Natural killer cell (primary cell): ENCODE data around the gene PTCD2. TPM values are rescaled to one million over a fixed set of nuclear protein-coding genes. Genes with fewer than 3 reads are reported as not detected.

Source experiments
- ATAC-seq, 3 donors: fragments of 150-1000 bp in 2 of 3; fragments of 200-7000 bp in 1 of 3; cut with Tn5 transposase; 1 replicate in 1 of 3; 2 replicates in 2 of 3; pipeline ENCODE4 v1.10.0; 2021; ENCODE audit warnings: mild to moderate bottlenecking in 2 of 3, moderate library complexity in 2 of 3
- DNase-seq, 2 donors: peaks; one replicate each; pipeline versions ENCODE4 v3.0.0 to v3.0.0-alpha.2; 2013 to 2021; ENCODE audit warnings: mixed read lengths in 1 of 2
- H3K27ac ChIP-seq: one replicate; pipeline ENCODE4 v1.5.1; 2013; ENCODE audit warnings: mild to moderate bottlenecking, low read length
- H3K27me3 ChIP-seq: one replicate; pipeline ENCODE4 v1.6.1; 2013; ENCODE audit warnings: low read length; ENCODE audit not compliant: control insufficient read depth, insufficient read depth
- H3K36me3 ChIP-seq: one replicate; pipeline ENCODE4 v1.6.1; 2013; ENCODE audit warnings: low read length; ENCODE audit not compliant: control insufficient read depth, insufficient read depth
- H3K4me1 ChIP-seq: one replicate; pipeline ENCODE4 v1.6.1; 2013; ENCODE audit warnings: low read length; ENCODE audit not compliant: control insufficient read depth, insufficient read depth
- H3K4me3 ChIP-seq: one replicate; pipeline ENCODE4 v1.5.1; 2013; ENCODE audit warnings: low read length
- H3K9me3 ChIP-seq: one replicate; pipeline ENCODE4 v1.6.1; 2013; ENCODE audit warnings: low read length; ENCODE audit not compliant: control insufficient read depth, insufficient read depth
- H3K27ac Mint-ChIP-seq, 2 donors: one replicate each; pipeline ENCODE4 v1.8.0; 2022; ENCODE audit warnings: mild to moderate bottlenecking in 2 of 2, mixed read lengths in 2 of 2, moderate library complexity in 1 of 2
- H3K27me3 Mint-ChIP-seq, 2 donors: one replicate each; pipeline ENCODE4 v1.8.0; 2022; ENCODE audit warnings: low read depth in 2 of 2, mixed read lengths in 2 of 2
- H3K36me3 Mint-ChIP-seq: one replicate; pipeline ENCODE4 v1.8.0; 2022; ENCODE audit warnings: mixed read lengths
- H3K4me1 Mint-ChIP-seq, 2 donors: one replicate each; pipeline ENCODE4 v1.8.0; 2022; ENCODE audit warnings: mixed read lengths in 2 of 2
- H3K4me3 Mint-ChIP-seq: one replicate; pipeline ENCODE4 v1.8.0; 2022; ENCODE audit warnings: mild to moderate bottlenecking, moderate library complexity, mixed read lengths
- H3K9me3 Mint-ChIP-seq, 2 donors: one replicate each; pipeline ENCODE4 v1.8.0; 2022; ENCODE audit warnings: mixed read lengths in 2 of 2
- CTCF ChIP-seq: fragments of 200-600 bp; IDR thresholded peaks from one replicate; pipeline ENCODE4 v1.8.0; 2022; ENCODE audit warnings: antibody characterized with exemption
- WGBS: methylation state at CpG from one replicate; pipeline ENCODE4 v1.1.7; 2013; ENCODE audit warnings: missing lambda C conversion rate; ENCODE audit not compliant: insufficient coverage; 5-methylcytosine and 5-hydroxymethylcytosine counted together
- intact Hi-C: fragments of 100-400 bp; cut with micrococcal nuclease; formaldehyde crosslinking; loops from one replicate; pipeline ENCODE4 v1.14.2; 2022
- total RNA-seq, 4 donors: library from RNA; stranded (reverse); fragments of 120-200 nt in 1 of 4; gene quantifications; one replicate each; pipeline versions ENCODE4 v1.2.3 to v1.2.4, GENCODE V29; 2013 to 2022

Gene PTCD2
- total RNA-seq, 3 donors from 2014 or later (not counting 1 experiment from before 2014, with no cell fraction given), result 4.9 to 5.9 (median 5.0) TPM

- DNase-seq, result no peak
- TF ChIP-seq CTCF, result no peak
- H3K27me3 Mint-ChIP-seq, result peaks cover 7 to 18% of the 10 kb centered on the region in 2 donors
- Histone ChIP-seq H3K9me3 (no peaks in the 10 kb centered on the region), H3K36me3 (no peaks in the 10 kb centered on the region), H3K27ac (no peak overlapping the region), H3K4me1 (no peaks in the 10 kb centered on the region), H3K4me3 (no peak overlapping the region), H3K27me3 (no peaks in the 10 kb centered on the region)
- ATAC-seq, result no peak
- H3K4me1 Mint-ChIP-seq, result no peaks in the 10 kb centered on the region
- WGBS, result 78% methylated on average over 7 of the region's 7 CpGs
- no peak overlapping the region for H3K4me3 Mint-ChIP-seq
- no peaks in the 10 kb centered on the region for H3K36me3 Mint-ChIP-seq
- intact Hi-C loops, result no loop called here
- no peaks in the 10 kb centered on the region for H3K9me3 Mint-ChIP-seq
- H3K27ac Mint-ChIP-seq, result no peak overlapping the region
Observed at GRCh38 chr5:72380492-72381274, 60.5 kb downstream of the PTCD2 start.

- ATAC-seq (no peak), DNase-seq (no peak)
- no peaks in the 10 kb centered on the region for H3K9me3 Mint-ChIP-seq
Observed at GRCh38 chr5:72383280-72383679, 63.1 kb downstream of the PTCD2 start.

GRCh38 chr5:72383726-72384125 lies 63.6 kb downstream of the PTCD2 start:
- no peak for DNase-seq

More at GRCh38 chr5:72383280-72383679, 63.1 kb downstream of the PTCD2 start:
- peaks cover 2 to 10% of the 10 kb centered on the region in 2 donors for H3K27me3 Mint-ChIP-seq
- intact Hi-C loops, result no loop called here
- whole genome bisulfite sequencing, result 88% methylated on average over 7 of the region's 7 CpGs
- no peak for TF ChIP-seq CTCF
- no peak overlapping the region for H3K4me3 Mint-ChIP-seq
- Histone ChIP-seq H3K9me3 (no peaks in the 10 kb centered on the region), H3K4me1 (no peaks in the 10 kb centered on the region), H3K36me3 (no peaks in the 10 kb centered on the region), H3K4me3 (no peak overlapping the region), H3K27ac (no peak overlapping the region), H3K27me3 (no peaks in the 10 kb centered on the region)
- no peaks in the 10 kb centered on the region for H3K4me1 Mint-ChIP-seq
- H3K36me3 Mint-ChIP-seq, result no peaks in the 10 kb centered on the region
- no peak overlapping the region for H3K27ac Mint-ChIP-seq

More at GRCh38 chr5:72383726-72384125, 63.6 kb downstream of the PTCD2 start:
- Histone ChIP-seq H3K36me3 (no peaks in the 10 kb centered on the region), H3K4me3 (no peak overlapping the region), H3K27ac (no peak overlapping the region), H3K4me1 (no peaks in the 10 kb centered on the region), H3K27me3 (no peaks in the 10 kb centered on the region), H3K9me3 (no peaks in the 10 kb centered on the region)
- Mint-ChIP-seq H3K36me3 (no peaks in the 10 kb centered on the region), H3K27me3 (peaks cover 0 to 6% of the 10 kb centered on the region in 2 donors), H3K9me3 (no peaks in the 10 kb centered on the region), H3K27ac (no peak overlapping the region), H3K4me3 (no peak overlapping the region), H3K4me1 (no peaks in the 10 kb centered on the region)
- TF ChIP-seq CTCF, result no peak
- intact Hi-C loops, result no loop called here
- ATAC-seq, result no peak
- 96% methylated on average over 2 of the region's 2 CpGs for WGBS
